SK-N-SH treated with all-trans-retinoic acid at 6 μM for 48 hours (cell line): Measurements from ENCODE around the gene MPP2.

ENCODE experiments used
- ATAC-seq: fragments of 200-7000 bp; cut with Tn5 transposase; 3 replicates; pipeline ENCODE4 v1.9.1; 2020; ENCODE audit warnings: mild to moderate bottlenecking, moderate library complexity
- ARNTL ChIP-seq: fragments of 450-650 bp; formaldehyde crosslinking; IDR thresholded peaks from 2 replicates; pipeline ENCODE4 v1.5.0; 2020; ENCODE audit warnings: low read depth, mild to moderate bottlenecking, moderate library complexity, borderline replicate concordance
- BACH2 ChIP-seq: fragments of 250-450 bp; sonication (Bioruptor Pico); IDR thresholded peaks from 2 replicates; pipeline ENCODE4 v1.9.0; 2021; ENCODE audit warnings: mild to moderate bottlenecking, borderline replicate concordance
- ESRRG ChIP-seq: fragments of 250-450 bp; sonication (Bioruptor Pico); IDR thresholded peaks from 2 replicates; pipeline ENCODE4 v1.6.1; 2021; ENCODE audit warnings: mild to moderate bottlenecking
- GLIS3 ChIP-seq: fragments of 250-450 bp; sonication (Bioruptor Pico); IDR thresholded peaks from 2 replicates; pipeline ENCODE4 v1.5.0; 2020; ENCODE audit warnings: mild to moderate bottlenecking, moderate library complexity
- ISL1 ChIP-seq: fragments of 250-450 bp; sonication (Bioruptor Pico); IDR thresholded peaks from 2 replicates; pipeline ENCODE4 v2.1.2; 2022; ENCODE audit warnings: mild to moderate bottlenecking, moderate library complexity
- OSR1 ChIP-seq: fragments of 250-450 bp; sonication (Bioruptor Pico); IDR thresholded peaks from 2 replicates; pipeline ENCODE4 v1.8.0; 2022; ENCODE audit warnings: moderate library complexity, mild to moderate bottlenecking, inconsistent platforms
- PPARA ChIP-seq: fragments of 250-450 bp; sonication (Bioruptor Pico); IDR thresholded peaks from 2 replicates; pipeline ENCODE4 v1.5.0; 2020; ENCODE audit warnings: mild to moderate bottlenecking, borderline replicate concordance
- RARB ChIP-seq: fragments of 250-450 bp; sonication (Bioruptor Pico); IDR thresholded peaks from 2 replicates; pipeline ENCODE4 v1.8.0; 2021; ENCODE audit warnings: mild to moderate bottlenecking, moderate library complexity
- SNAI2 ChIP-seq: fragments of 250-450 bp; sonication (Bioruptor Pico); IDR thresholded peaks from 2 replicates; pipeline ENCODE4 v1.5.0; 2020; ENCODE audit warnings: mild to moderate bottlenecking, moderate library complexity
- TCF4 ChIP-seq: fragments of 250-450 bp; sonication (Bioruptor Pico); IDR thresholded peaks from 2 replicates; pipeline ENCODE4 v1.8.0; 2021; ENCODE audit warnings: mild to moderate bottlenecking, moderate library complexity, borderline replicate concordance
- TOX ChIP-seq: fragments of 250-450 bp; sonication (Bioruptor Pico); IDR thresholded peaks from 2 replicates; pipeline ENCODE4 v1.8.0; 2021; ENCODE audit warnings: mild to moderate bottlenecking, moderate library complexity, borderline replicate concordance
- TSHZ2 ChIP-seq: fragments of 250-450 bp; sonication (Bioruptor Pico); IDR thresholded peaks from 2 replicates; pipeline ENCODE4 v1.5.0; 2020; ENCODE audit warnings: mild to moderate bottlenecking, moderate library complexity
- ZC3H10 ChIP-seq: fragments of 250-450 bp; sonication (Bioruptor Pico); IDR thresholded peaks from 2 replicates; pipeline ENCODE4 v1.5.1; 2021; ENCODE audit warnings: mild to moderate bottlenecking, moderate library complexity
- ZFP3 ChIP-seq: fragments of 250-450 bp; sonication (Bioruptor Pico); IDR thresholded peaks from 2 replicates; pipeline ENCODE4 v1.5.0; 2020; ENCODE audit warnings: mild to moderate bottlenecking, moderate library complexity
- ZFP30 ChIP-seq: fragments of 450-650 bp; formaldehyde crosslinking; IDR thresholded peaks from 2 replicates; pipeline ENCODE4 v1.5.0; 2022; ENCODE audit warnings: mild to moderate bottlenecking, moderate library complexity
- ZNF565 ChIP-seq: fragments of 450-650 bp; formaldehyde crosslinking; conservative IDR thresholded peaks from 2 replicates; pipeline ENCODE4 v1.5.0; 2020; ENCODE audit warnings: low read depth, mild to moderate bottlenecking, moderate library complexity
- ZNF70 ChIP-seq: fragments of 450-650 bp; formaldehyde crosslinking; IDR thresholded peaks from 2 replicates; pipeline ENCODE4 v1.5.0; 2020; ENCODE audit warnings: mild to moderate bottlenecking, moderate library complexity
- ZNF8 ChIP-seq: fragments of 450-650 bp; formaldehyde crosslinking; IDR thresholded peaks from 2 replicates; pipeline ENCODE4 v1.5.0; 2020; ENCODE audit warnings: mild to moderate bottlenecking, moderate library complexity

Gene MPP2

GRCh38 chr17:43830510-43831140, 76.7 kb downstream of the MPP2 start:
- TF ChIP-seq SNAI2 (no peak), OSR1 (CRISPR knock-in tag) (no peak), ZC3H10 (CRISPR knock-in tag) (no peak), TCF4 (CRISPR knock-in tag) (no peak), TOX (CRISPR knock-in tag) (no peak), GLIS3 (CRISPR knock-in tag) (no peak), ISL1 (CRISPR knock-in tag) (no peak), BACH2 (CRISPR knock-in tag) (no peak)

GRCh38 chr17:43829738-43830137, 77.6 kb downstream of the MPP2 start:
- ATAC-seq, result no peak
- no peak for TF ChIP-seq ESRRG
- TF ChIP-seq OSR1 (CRISPR knock-in tag), result no peak
- TF ChIP-seq GLIS3 (CRISPR knock-in tag), result no peak
- no peak for TF ChIP-seq PPARA
- TF ChIP-seq TOX (CRISPR knock-in tag), result no peak
- no peak for TF ChIP-seq ARNTL (CRISPR knock-in tag)
- no peak for TF ChIP-seq ZC3H10 (CRISPR knock-in tag)

More at GRCh38 chr17:43830510-43831140, 76.7 kb downstream of the MPP2 start:
- ATAC-seq, result no peak

GRCh38 chr17:43827596-43827995, 79.7 kb downstream of the MPP2 start:
- no peak for ATAC-seq
- TF ChIP-seq ZC3H10 (CRISPR knock-in tag), result no peak
- no peak for TF ChIP-seq ZNF70 (CRISPR knock-in tag)
- no peak for TF ChIP-seq ARNTL (CRISPR knock-in tag)
- TF ChIP-seq PPARA, result no peak
- no peak for TF ChIP-seq GLIS3 (CRISPR knock-in tag)
- no peak for TF ChIP-seq ESRRG
- TF ChIP-seq BACH2 (CRISPR knock-in tag), result no peak
- TF ChIP-seq ZNF565 (CRISPR knock-in tag), result no peak
- no peak for TF ChIP-seq TCF4 (CRISPR knock-in tag)
- TF ChIP-seq RARB (CRISPR knock-in tag), result no peak
- TF ChIP-seq ISL1 (CRISPR knock-in tag), result no peak
- TF ChIP-seq ZFP3 (CRISPR knock-in tag), result no peak
- TF ChIP-seq TSHZ2 (CRISPR knock-in tag), result no peak
- no peak for TF ChIP-seq ZFP30 (CRISPR knock-in tag)

GRCh38 chr17:43826206-43826605, 81.1 kb downstream of the MPP2 start:
- no peak for ATAC-seq

GRCh38 chr17:43825567-43825966, 81.8 kb downstream of the MPP2 start:
- TF ChIP-seq ZC3H10 (CRISPR knock-in tag) (no peak), ZNF8 (no peak), RARB (CRISPR knock-in tag) (no peak), ARNTL (CRISPR knock-in tag) (no peak)
- no peak for ATAC-seq

More at GRCh38 chr17:43826206-43826605, 81.1 kb downstream of the MPP2 start:
- TF ChIP-seq ARNTL (CRISPR knock-in tag) (no peak), ZNF70 (CRISPR knock-in tag) (no peak)
- TF ChIP-seq, all 23 proteins: peak for 0
